Activated CD8-positive, alpha-beta T cell treated with anti-CD3 and anti-CD28 coated beads for 36 hours (primary cell): ENCODE data around the gene NSMCE1. TPM values are rescaled to one million over a fixed set of nuclear protein-coding genes. Genes with fewer than 3 reads are reported as not detected.
"Not testable (repeated sequence)": the region's sequence is repeated elsewhere in the genome, so short reads cannot be mapped to it uniquely, and the experiment has no call there.

Experiments
- ATAC-seq: fragments of 200-7000 bp; cut with Tn5 transposase; one replicate; pipeline ENCODE4 v1.10.0; 2021; ENCODE audit warnings: mild to moderate bottlenecking, moderate library complexity
- CTCF ChIA-PET: fragments of 350-600 bp; sonication (Branson Sonifier 250); formaldehyde crosslinking; loops from one replicate; lab custom pipeline; 2021; ENCODE audit warnings: antibody characterized with exemption; lab: Charles Lee
- POLR2A ChIA-PET: fragments of 350-600 bp; sonication (Branson Sonifier 250); formaldehyde crosslinking; loops from one replicate; lab custom pipeline; 2021; ENCODE audit warnings: antibody characterized with exemption; lab: Charles Lee
- DNase-seq: peaks from one replicate; pipeline ENCODE4 v3.0.0-alpha.2; 2020
- H3K27ac Mint-ChIP-seq: one replicate; pipeline ENCODE4 v1.8.0; 2021; ENCODE audit warnings: mild to moderate bottlenecking, mixed read lengths
- H3K27me3 Mint-ChIP-seq: one replicate; pipeline ENCODE4 v1.8.0; 2021; ENCODE audit warnings: mixed read lengths
- H3K36me3 Mint-ChIP-seq: one replicate; pipeline ENCODE4 v1.8.0; 2021; ENCODE audit warnings: low read depth, mixed read lengths
- H3K4me1 Mint-ChIP-seq: one replicate; pipeline ENCODE4 v1.8.0; 2021; ENCODE audit warnings: low read depth, mixed read lengths
- H3K4me3 Mint-ChIP-seq: one replicate; pipeline ENCODE4 v1.8.0; 2021; ENCODE audit warnings: mild to moderate bottlenecking, moderate library complexity, mixed read lengths
- H3K9me3 Mint-ChIP-seq: one replicate; pipeline ENCODE4 v1.8.0; 2021; ENCODE audit warnings: mixed read lengths
- CTCF ChIP-seq: fragments of 200-600 bp; IDR thresholded peaks from one replicate; pipeline ENCODE4 v1.8.0; 2022; ENCODE audit warnings: antibody characterized with exemption, mild to moderate bottlenecking
- intact Hi-C: fragments of 100-400 bp; cut with micrococcal nuclease; formaldehyde crosslinking; loops from one replicate; pipeline ENCODE4 v1.10.0; 2022
- total RNA-seq, 2 experiments: library from RNA; stranded (reverse); gene quantifications; one replicate each; pipeline ENCODE4 v1.2.3, GENCODE V29; 2021

The NSMCE1 gene
- total RNA-seq, 2 experiments from 2014 or later = 150 to 156 TPM

DNA sequence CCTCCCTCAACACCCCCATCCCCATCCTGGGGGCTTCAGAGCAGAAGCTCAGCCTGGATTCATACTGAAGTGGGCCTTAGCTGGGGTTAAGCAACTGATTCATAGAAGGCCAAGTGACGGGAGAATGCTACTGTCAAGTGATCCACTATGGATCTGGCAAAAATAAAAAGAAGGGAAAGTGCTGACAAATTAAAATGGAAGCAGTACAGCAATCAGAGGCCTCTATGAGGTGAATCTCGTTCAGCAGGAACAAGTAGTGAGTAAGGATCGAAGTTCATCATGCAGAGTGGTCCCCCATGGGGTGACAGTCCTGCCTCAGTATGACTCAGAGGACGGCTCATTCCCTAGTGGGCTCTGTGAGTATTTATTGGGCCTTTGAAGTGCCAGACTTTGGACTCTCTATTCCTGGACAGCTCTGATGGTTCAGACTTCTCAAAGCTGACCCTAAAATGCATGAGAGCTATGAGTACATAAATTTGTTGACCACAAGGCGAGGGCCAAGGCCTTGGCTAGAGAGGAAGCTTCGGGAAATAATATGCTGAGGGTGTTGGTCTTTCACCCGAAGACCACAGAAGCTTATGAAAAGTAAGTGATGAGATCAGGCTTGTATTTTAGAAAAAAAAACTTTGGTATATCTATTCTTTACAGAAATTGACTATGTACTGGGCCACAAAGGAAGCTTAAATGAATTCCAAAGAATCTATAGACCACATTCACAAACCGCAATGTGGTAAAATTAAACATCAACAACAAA, 5.3 kb upstream of the NSMCE1 start:
- peaks cover 29% of the 10 kb centered on the region for H3K36me3 Mint-ChIP-seq
- H3K4me1 Mint-ChIP-seq = peaks cover 57% of the 10 kb centered on the region
- no peaks in the 10 kb centered on the region for H3K27me3 Mint-ChIP-seq
- intact Hi-C loops = loop anchor here (5.0 kb wide), 1 partner anchor 43 kb away; no protein-coding TSS in a partner anchor
- ChIA-PET CTCF (interaction anchor here (1.0 to 11.2 kb wide), 10 partner anchors 10 to 94 kb away, joined by 3 to 134 read pairs (median 6); no protein-coding TSS in a partner anchor), POLR2A (interaction anchor here (0.6 to 10.5 kb wide), 11 partner anchors 9 to 182 kb away, joined by 3 to 134 read pairs (median 4); partner anchors contain the start of gene IL4R)
- peak; percentile 25 for TF ChIP-seq CTCF
- ATAC-seq (peak; percentile 93), DNase-seq (peak; percentile 73)
- peaks cover 9% of the 10 kb centered on the region for H3K9me3 Mint-ChIP-seq
- H3K4me3 Mint-ChIP-seq = peak overlapping the region; percentile 54
- H3K27ac Mint-ChIP-seq = peak overlapping the region; percentile 96

DNA sequence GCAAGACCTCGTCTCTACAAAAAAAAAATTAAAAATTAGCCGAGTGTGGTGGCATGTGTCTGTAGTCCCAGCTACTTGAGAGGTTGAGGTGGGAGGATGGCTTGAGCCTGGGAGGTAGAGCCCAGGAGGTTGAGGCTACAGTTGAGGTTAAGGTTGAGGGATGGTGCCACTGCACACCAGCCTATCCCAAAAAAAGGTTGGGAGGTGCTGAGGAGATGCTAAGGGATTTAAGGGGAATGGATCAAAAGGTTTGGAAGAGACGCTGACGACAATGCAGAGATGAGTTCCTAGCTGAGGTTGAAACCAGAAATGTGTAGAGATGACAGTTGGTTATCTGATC, 4.7 kb upstream of the NSMCE1 start:
- peak overlapping the region; percentile 96 for H3K27ac Mint-ChIP-seq
- no peak for DNase-seq
- H3K27me3 Mint-ChIP-seq = no peaks in the 10 kb centered on the region
- peaks cover 57% of the 10 kb centered on the region for H3K4me1 Mint-ChIP-seq
- H3K36me3 Mint-ChIP-seq = peaks cover 31% of the 10 kb centered on the region
- intact Hi-C loops = loop anchor here (5.0 kb wide), 1 partner anchor 44 kb away; no protein-coding TSS in a partner anchor
- POLR2A ChIA-PET = interaction anchor here (0.6 to 10.5 kb wide), 9 partner anchors 10 to 135 kb away, joined by 3 to 134 read pairs (median 5); partner anchors contain the start of gene IL4R
- CTCF ChIA-PET = interaction anchor here (1.3 to 11.2 kb wide), 7 partner anchors 11 to 45 kb away, joined by 3 to 134 read pairs (median 9); no protein-coding TSS in a partner anchor
- TF ChIP-seq CTCF = no peak
- H3K4me3 Mint-ChIP-seq = peak overlapping the region; percentile 54
- H3K9me3 Mint-ChIP-seq = peaks cover 9% of the 10 kb centered on the region
- ATAC-seq = no peak

- peak overlapping the region; percentile 96 for H3K27ac Mint-ChIP-seq
- intact Hi-C loops = loop anchor here (5.0 kb wide), 1 partner anchor 45 kb away; no protein-coding TSS in a partner anchor
- not testable (repeated sequence) for H3K4me3 Mint-ChIP-seq, H3K27me3 Mint-ChIP-seq, H3K9me3 Mint-ChIP-seq, DNase-seq, ATAC-seq
- CTCF ChIA-PET = interaction anchor here (3.3 to 11.2 kb wide), 2 partner anchors 39 to 43 kb away, joined by 12 to 134 read pairs; no protein-coding TSS in a partner anchor
- POLR2A ChIA-PET = interaction anchor here (0.6 to 10.5 kb wide), 7 partner anchors 11 to 136 kb away, joined by 3 to 134 read pairs (median 5); partner anchors contain the start of gene IL4R
- H3K4me1 Mint-ChIP-seq = peaks cover 60% of the 10 kb centered on the region
- peaks cover 35% of the 10 kb centered on the region for H3K36me3 Mint-ChIP-seq
Measured at GRCh38 chr16:27272697-27273096, 4.1 kb upstream of the NSMCE1 start.

- no peak for TF ChIP-seq CTCF
- intact Hi-C loops = loop anchor here (5.0 kb wide), 1 partner anchor 45 kb away; no protein-coding TSS in a partner anchor
- peak overlapping the region; percentile 82 for H3K27ac Mint-ChIP-seq
- no peak for ATAC-seq
- ChIA-PET POLR2A (interaction anchor here (1.6 to 10.5 kb wide), 5 partner anchors 10 to 136 kb away, joined by 4 to 134 read pairs (median 8); partner anchors contain the start of gene IL4R), CTCF (interaction anchor here (3.3 to 11.2 kb wide), 3 partner anchors 38 to 46 kb away, joined by 12 to 134 read pairs (median 17); no protein-coding TSS in a partner anchor)
- H3K27me3 Mint-ChIP-seq = no peaks in the 10 kb centered on the region
- peaks cover 9% of the 10 kb centered on the region for H3K9me3 Mint-ChIP-seq
- H3K4me1 Mint-ChIP-seq = peaks cover 65% of the 10 kb centered on the region
- DNase-seq = no peak
- peaks cover 40% of the 10 kb centered on the region for H3K36me3 Mint-ChIP-seq
- H3K4me3 Mint-ChIP-seq = no peak overlapping the region
Measured at GRCh38 chr16:27272076-27272475, 3.5 kb upstream of the NSMCE1 start.

- CTCF ChIA-PET = interaction anchor here (0.9 to 11.2 kb wide), 6 partner anchors 14 to 97 kb away, joined by 3 to 134 read pairs (median 4); no protein-coding TSS in a partner anchor
Measured at GRCh38 chr16:27270349-27270748, 1.8 kb upstream of the NSMCE1 start.

More at GRCh38 chr16:27270349-27270748, 1.8 kb upstream of the NSMCE1 start:
- Mint-ChIP-seq H3K4me1 (peaks cover 65% of the 10 kb centered on the region), H3K9me3 (peaks cover 6% of the 10 kb centered on the region), H3K4me3 (peak overlapping the region; percentile 91), H3K27me3 (no peaks in the 10 kb centered on the region), H3K27ac (peak overlapping the region; percentile 67), H3K36me3 (peaks cover 49% of the 10 kb centered on the region)
- DNase-seq (peak; percentile 34), ATAC-seq (no peak)
- intact Hi-C loops = loop anchor here (5.0 kb wide), 1 partner anchor 47 kb away; no protein-coding TSS in a partner anchor
- TF ChIP-seq CTCF = no peak
- POLR2A ChIA-PET = interaction anchor here (0.9 to 10.5 kb wide), 9 partner anchors 12 to 97 kb away, joined by 3 to 134 read pairs (median 3); partner anchors contain the start of gene IL4R
